ENCODE measurements around the gene CABP5.

The CABP5 gene

DNA sequence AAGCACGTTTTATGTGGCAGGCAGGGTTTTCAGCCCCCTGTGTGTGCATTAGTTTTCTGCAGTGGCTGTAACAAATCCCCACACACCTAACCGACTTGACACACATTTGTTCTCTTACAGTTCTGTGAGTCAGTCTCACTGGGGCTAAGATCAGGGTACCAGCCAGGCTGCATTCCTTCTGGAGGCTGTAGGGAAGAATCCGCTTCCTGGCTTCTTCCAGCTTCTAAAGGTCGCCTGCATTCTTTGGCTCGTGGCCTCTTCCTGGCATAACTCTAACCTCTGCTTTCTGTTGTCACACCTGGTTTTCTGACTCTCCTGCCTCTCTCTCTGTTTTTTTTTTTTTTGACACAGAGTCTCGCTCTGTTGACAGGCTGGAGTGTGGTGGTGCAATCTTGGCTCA is 43.0 kb downstream of the CABP5 start:
- H3K36me3 Mint-ChIP-seq: no peaks in the 10 kb centered on the region
- no peaks in the 10 kb centered on the region for H3K4me1 Mint-ChIP-seq (ENCODE audit: low read depth)
- H3K27ac Mint-ChIP-seq: no peak overlapping the region
- H3K4me3 Mint-ChIP-seq: no peak overlapping the region
- peaks cover 12% of the 10 kb centered on the region for H3K27me3 Mint-ChIP-seq
- no peaks in the 10 kb centered on the region for H3K9me3 Mint-ChIP-seq (ENCODE audit: low read depth)

DNA sequence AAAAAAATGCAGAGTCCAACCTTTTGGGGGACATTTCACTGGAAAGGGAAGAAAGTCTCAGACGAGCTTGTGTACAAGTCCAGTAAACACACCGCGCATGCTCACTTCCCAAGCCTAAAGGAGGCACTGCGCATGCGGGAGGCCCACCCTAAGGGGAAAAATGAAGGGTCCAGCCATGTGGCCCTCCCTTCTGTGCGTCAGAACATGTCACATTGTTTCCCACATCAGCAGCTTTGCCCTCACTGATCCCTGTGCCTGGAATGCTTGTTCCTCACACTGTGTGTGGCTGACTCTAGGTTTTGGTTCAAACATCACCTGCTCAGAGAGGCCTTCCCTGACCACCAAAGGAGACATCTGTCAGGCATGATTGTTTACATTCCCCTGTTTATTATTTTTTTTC is 45.1 kb downstream of the CABP5 start:
- Mint-ChIP-seq H3K27ac (no peak overlapping the region), H3K4me3 (no peak overlapping the region), H3K9me3 (ENCODE audit: low read depth) (no peaks in the 10 kb centered on the region)

DNA sequence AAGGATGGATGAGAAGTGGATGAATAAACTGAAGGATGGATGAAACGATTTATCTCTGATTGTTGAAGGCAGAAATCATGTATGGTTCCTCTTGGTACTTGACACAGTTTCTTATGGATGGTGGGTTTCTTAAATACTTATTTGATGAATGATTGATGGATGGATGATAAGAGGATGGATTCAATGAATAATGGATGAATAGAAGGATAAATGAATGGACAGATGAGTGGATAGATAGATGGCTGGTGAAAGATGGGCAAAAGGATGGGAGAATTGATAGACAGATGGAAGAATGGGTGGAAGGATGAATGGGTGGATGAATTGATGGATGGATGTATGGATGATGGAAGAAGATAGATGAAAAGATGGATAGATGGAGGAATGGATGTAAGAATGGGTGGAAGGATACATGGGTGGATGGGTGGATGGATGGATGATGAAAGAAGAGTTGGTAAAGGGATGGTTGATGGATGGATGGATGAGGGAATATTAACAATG is 47.6 kb downstream of the CABP5 start:
- Mint-ChIP-seq H3K27me3 (peaks cover 14% of the 10 kb centered on the region), H3K9me3 (ENCODE audit: low read depth) (no peaks in the 10 kb centered on the region), H3K4me1 (ENCODE audit: low read depth) (no peaks in the 10 kb centered on the region), H3K36me3 (no peaks in the 10 kb centered on the region), H3K27ac (no peak overlapping the region), H3K4me3 (no peak overlapping the region)

More for the DNA sequence above, 45.1 kb downstream of the CABP5 start:
- H3K27me3 Mint-ChIP-seq: peaks cover 14% of the 10 kb centered on the region
- H3K4me1 Mint-ChIP-seq (ENCODE audit: low read depth): no peaks in the 10 kb centered on the region
- H3K36me3 Mint-ChIP-seq: no peaks in the 10 kb centered on the region

DNA sequence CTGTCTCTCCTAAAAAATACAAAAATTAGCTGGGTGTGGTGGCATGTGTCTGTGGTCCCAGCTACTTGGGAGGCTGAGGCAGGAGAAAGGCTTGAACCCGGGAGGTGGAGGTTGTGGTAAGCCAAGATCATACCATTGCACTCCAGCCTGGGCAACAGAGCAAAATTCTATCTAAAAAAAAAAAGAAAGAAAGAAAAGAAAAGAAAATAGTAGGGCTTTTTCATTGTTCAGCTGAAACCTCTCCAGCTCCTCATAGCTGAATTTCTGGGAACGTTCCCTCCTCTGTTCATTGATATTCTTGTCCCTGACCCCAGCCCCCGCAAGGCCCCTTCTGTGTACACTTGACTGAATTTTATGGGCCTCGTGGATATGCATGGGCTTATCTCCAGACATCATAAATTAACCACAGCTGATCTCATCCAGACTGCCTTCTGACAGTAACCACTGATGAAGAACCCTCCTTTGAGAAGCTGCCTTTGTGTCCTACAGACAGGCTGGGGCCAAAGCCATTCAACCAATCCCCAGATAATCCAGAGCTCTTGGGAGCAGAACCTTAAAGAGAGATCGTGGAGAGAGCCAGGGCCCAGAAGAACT is 49.6 kb downstream of the CABP5 start, which contains the start of gene ELSPBP1:
Gene ELSPBP1, plus strand, starts transcription at position 424 of the 594 bp plus-strand sequence. CDS start 14,036 bp downstream, outside the sequence.
- peaks cover 17% of the 10 kb centered on the region for H3K27me3 Mint-ChIP-seq
- H3K27ac Mint-ChIP-seq: no peak within 1 kb of the TSS
- H3K4me3 Mint-ChIP-seq: no peak within 1 kb of the TSS
- no peaks in the 10 kb centered on the region for H3K36me3 Mint-ChIP-seq
- no peaks in the 10 kb centered on the region for H3K9me3 Mint-ChIP-seq (ENCODE audit: low read depth)
- H3K4me1 Mint-ChIP-seq (ENCODE audit: low read depth): no peaks in the 10 kb centered on the region

DNA sequence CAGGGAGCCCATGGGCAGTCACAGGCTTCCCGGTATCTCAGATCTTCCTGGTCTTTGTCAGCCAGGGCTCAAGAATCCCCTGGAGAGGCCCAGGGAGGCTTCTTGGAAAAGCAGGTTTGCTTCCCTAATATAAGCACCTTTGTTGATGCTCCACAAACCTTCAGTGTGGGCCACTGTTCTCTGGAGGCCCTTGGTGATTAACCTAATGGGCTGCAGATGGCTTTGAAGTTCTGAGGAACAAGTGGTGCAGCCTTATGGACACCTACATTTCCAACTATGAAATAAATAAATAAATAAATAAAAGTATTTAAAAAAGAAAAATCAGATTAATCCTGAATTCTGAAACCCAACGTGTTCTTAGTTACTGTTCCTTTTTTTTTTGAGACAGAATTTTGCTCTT is 51.8 kb downstream of the CABP5 start, which contains the start of gene BSPH1:
Gene BSPH1, minus strand, starts transcription at position 101 of the 400 bp plus-strand sequence. Its CDS starts 89 bp downstream, at position 12.
- Mint-ChIP-seq H3K36me3 (no peaks in the 10 kb centered on the region), H3K4me3 (no peak within 1 kb of the TSS), H3K27me3 (peaks cover 18% of the 10 kb centered on the region), H3K9me3 (ENCODE audit: low read depth) (no peaks in the 10 kb centered on the region), H3K4me1 (ENCODE audit: low read depth) (no peaks in the 10 kb centered on the region), H3K27ac (no peak within 1 kb of the TSS)

DNA sequence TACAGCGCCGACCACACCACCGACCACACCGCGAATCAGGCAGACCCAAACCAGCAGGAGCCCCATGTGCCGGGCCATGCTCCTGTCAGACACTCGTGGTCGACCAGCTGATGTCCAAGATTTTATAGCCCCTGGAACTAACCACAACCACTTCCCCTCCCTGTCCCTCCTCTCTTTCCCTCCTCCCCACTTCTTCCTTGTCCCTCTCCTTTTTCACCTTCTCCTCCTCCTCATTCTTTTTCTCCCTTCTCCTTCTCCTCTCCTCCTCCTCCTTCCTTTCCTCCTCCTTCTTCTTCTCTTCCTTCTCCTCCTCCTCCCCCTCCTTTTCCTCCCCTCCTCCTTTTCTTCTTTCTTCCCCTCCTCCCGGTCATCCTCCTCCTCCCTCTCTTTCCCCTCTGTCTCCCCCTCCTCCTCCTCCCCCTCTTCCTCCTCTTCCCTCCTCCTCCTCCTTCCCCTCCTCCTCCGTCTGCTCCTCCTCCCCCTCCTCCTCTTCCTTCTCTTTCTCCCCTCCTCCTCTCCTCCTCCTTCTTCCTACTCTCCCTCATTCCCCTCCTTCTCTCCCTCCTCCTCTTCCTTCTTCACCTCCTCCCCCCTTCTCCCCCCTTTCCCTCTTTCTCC is 52.6 kb downstream of the CABP5 start:
- Mint-ChIP-seq H3K4me3 (no peak overlapping the region), H3K36me3 (no peaks in the 10 kb centered on the region), H3K4me1 (ENCODE audit: low read depth) (no peaks in the 10 kb centered on the region), H3K9me3 (ENCODE audit: low read depth) (no peaks in the 10 kb centered on the region), H3K27me3 (peaks cover 17% of the 10 kb centered on the region), H3K27ac (no peak overlapping the region)

Data from activated naive CD8-positive, alpha-beta T cell (primary cell).